Right renal pelvis (tissue), 4 donors: ENCODE results near the gene NFATC4. TPM values are rescaled to one million over a fixed set of nuclear protein-coding genes. Genes with fewer than 3 reads are reported as not detected.

ENCODE experiments used
- DNase-seq, 4 donors: peaks; one replicate each; pipeline ENCODE4 v3.0.0-alpha.2; 2013; ENCODE audit warnings: low read depth in 4 of 4, low spot score in 3 of 4, missing footprints in 1 of 4
- polyA plus RNA-seq, 4 donors: library from polyadenylated mRNA; unstranded; fragments of 120-200 nt; gene quantifications; one replicate each; pipeline ENCODE4 v1.2.1, GENCODE V29; 2013; ENCODE audit not compliant: insufficient read length in 4 of 4

Gene NFATC4
- polyA plus RNA-seq, 4 donors = 60.9 to 74.3 (median 64.2) TPM

- DNase-seq = no peak
Measured at GRCh38 chr14:24426150-24426911, 58.3 kb downstream of the NFATC4 start.

- DNase-seq = no peak
Measured at GRCh38 chr14:24426912-24427536, 59.0 kb downstream of the NFATC4 start.

- DNase-seq = no peak
Measured at GRCh38 chr14:24427537-24428508, 59.8 kb downstream of the NFATC4 start.

GRCh38 chr14:24428628-24429394 is 60.8 kb downstream of the NFATC4 start:
- no peak for DNase-seq

Other genes starting within 250 kb of the NFATC4 start
- gene FITM1, start 237.5 kb upstream of the NFATC4 start, polyA plus RNA-seq = 1 to 10 TPM in 2 of 4 donors, under 1 TPM in 2; 0.87 to 1.2 (median 0.97) TPM
- gene PSME1, start 232.0 kb upstream of the NFATC4 start, polyA plus RNA-seq = 100 to 1,000 TPM; 198 to 214 (median 206) TPM
- 10 to 100 TPM; 14.5 to 24.2 (median 18.9) TPM for gene EMC9, start 226.6 kb upstream of the NFATC4 start, polyA plus RNA-seq
- gene PSME2, start 221.6 kb upstream of the NFATC4 start, polyA plus RNA-seq = 100 to 1,000 TPM; 156 to 183 (median 168) TPM
- 10 to 100 TPM; 49.2 to 54.2 (median 49.4) TPM for gene RNF31, start 220.7 kb upstream of the NFATC4 start, polyA plus RNA-seq
- gene IRF9, start 206.9 kb upstream of the NFATC4 start, polyA plus RNA-seq = 10 to 100 TPM; 45.4 to 65.2 (median 60.4) TPM
- gene REC8, start 196.1 kb upstream of the NFATC4 start, polyA plus RNA-seq = 10 to 100 TPM; 60.0 to 70.1 (median 64.3) TPM
- 10 to 100 TPM; 33.2 to 41.3 (median 34.0) TPM for gene IPO4, start 179.4 kb upstream of the NFATC4 start, polyA plus RNA-seq
- 10 to 100 TPM; 37.8 to 48.9 (median 41.3) TPM for gene TM9SF1, start 172.7 kb upstream of the NFATC4 start, polyA plus RNA-seq
- 1 to 10 TPM; 3.7 to 4.8 (median 4.3) TPM for gene TSSK4, start 162.5 kb upstream of the NFATC4 start, polyA plus RNA-seq
- gene CHMP4A, start 154.7 kb upstream of the NFATC4 start, polyA plus RNA-seq = 10 to 100 TPM; 43.5 to 50.7 (median 49.8) TPM
- gene MDP1, start 152.1 kb upstream of the NFATC4 start, polyA plus RNA-seq = 10 to 100 TPM; 14.8 to 19.3 (median 16.2) TPM
- 100 to 1,000 TPM; 222 to 245 (median 238) TPM for gene NEDD8, start 135.8 kb upstream of the NFATC4 start, polyA plus RNA-seq
- gene GMPR2, start 135.3 kb upstream of the NFATC4 start, polyA plus RNA-seq = 100 to 1,000 TPM; 102 to 121 (median 118) TPM
- 10 to 100 TPM; 55.5 to 70.6 (median 58.7) TPM for gene TINF2, start 125.6 kb upstream of the NFATC4 start, polyA plus RNA-seq
- gene TGM1, start 105.0 kb upstream of the NFATC4 start, polyA plus RNA-seq = 1 to 10 TPM; 1.4 to 2.3 (median 2.1) TPM
- 10 to 100 TPM; 19.7 to 24.1 (median 20.8) TPM for gene RABGGTA, start 96.6 kb upstream of the NFATC4 start, polyA plus RNA-seq
- 10 to 100 TPM; 44.6 to 56.9 (median 46.2) TPM for gene DHRS1, start 68.4 kb upstream of the NFATC4 start, polyA plus RNA-seq
- 10 to 100 TPM; 26.7 to 27.7 (median 27.0) TPM for gene NOP9, start 68.3 kb upstream of the NFATC4 start, polyA plus RNA-seq
- gene CIDEB, start 60.2 kb upstream of the NFATC4 start, polyA plus RNA-seq = 10 to 100 TPM; 21.8 to 27.6 (median 24.6) TPM
- gene LTB4R2, start 58.0 kb upstream of the NFATC4 start, polyA plus RNA-seq = 1 to 10 TPM; 1.8 to 2.5 (median 2.0) TPM
- 1 to 10 TPM; 2.6 to 4.7 (median 3.8) TPM for gene LTB4R, start 56.7 kb upstream of the NFATC4 start, polyA plus RNA-seq
- gene ADCY4, start 33.1 kb upstream of the NFATC4 start, polyA plus RNA-seq = 10 to 100 TPM; 15.6 to 24.9 (median 20.4) TPM
- 1 to 10 TPM; 2.7 to 4.1 (median 3.2) TPM for gene RIPK3, start 28.2 kb upstream of the NFATC4 start, polyA plus RNA-seq
- gene NYNRIN, start 30.8 kb downstream of the NFATC4 start, polyA plus RNA-seq = 10 to 100 TPM; 45.3 to 48.0 (median 47.7) TPM
- gene CBLN3, start 61.5 kb downstream of the NFATC4 start, polyA plus RNA-seq = 1 to 10 TPM; 2.5 to 3.5 (median 3.2) TPM
- 10 to 100 TPM; 40.7 to 45.5 (median 44.3) TPM for gene KHNYN, start 61.8 kb downstream of the NFATC4 start, polyA plus RNA-seq
- 10 to 100 TPM; 57.0 to 84.9 (median 63.0) TPM for gene SDR39U1, start 74.6 kb downstream of the NFATC4 start, polyA plus RNA-seq
- under 1 TPM in 2 of 4 donors, not detected in 2; 0.30 to 0.34 TPM for gene CMA1, start 140.1 kb downstream of the NFATC4 start, polyA plus RNA-seq
- gene CTSG, start 208.1 kb downstream of the NFATC4 start, polyA plus RNA-seq = 1 to 10 TPM in 2 of 4 donors, under 1 TPM in 2; 0.35 to 1.2 (median 0.86) TPM
- under 1 TPM in 3 of 4 donors, not detected in 1; 0.06 to 0.29 (median 0.24) TPM for gene GZMH, start 241.5 kb downstream of the NFATC4 start, polyA plus RNA-seq